ACC112 (cell line): Measurements from ENCODE around the gene ACSBG1.

Experiments used
- H2AFZ ChIP-seq: fragments of 200-600 bp; sonication (generic); one replicate; pipeline ENCODE4 v1.6.0; 2017; ENCODE audit warnings: antibody characterized with exemption, low read length; ENCODE audit not compliant: unreplicated experiment
- H3K27ac ChIP-seq: fragments of 200-600 bp; sonication (generic); 2 replicates; pipeline ENCODE4 v1.5.1; 2014; ENCODE audit warnings: low read depth, mild to moderate bottlenecking, antibody characterized with exemption, low read length, moderate library complexity
- H3K27me3 ChIP-seq: fragments of 200-600 bp; sonication (generic); 2 replicates; pipeline ENCODE4 v1.6.1; 2014; ENCODE audit warnings: mild to moderate bottlenecking, antibody characterized with exemption, low read length, moderate library complexity, mixed read lengths; ENCODE audit not compliant: insufficient read depth
- H3K36me3 ChIP-seq: fragments of 200-600 bp; sonication (generic); 2 replicates; pipeline ENCODE4 v1.6.1; 2016; ENCODE audit warnings: mild to moderate bottlenecking, antibody characterized with exemption, low read length, moderate library complexity, mixed read lengths; ENCODE audit not compliant: insufficient read depth
- H3K4me1 ChIP-seq: fragments of 200-600 bp; sonication (generic); one replicate; pipeline ENCODE4 v1.6.1; 2016; ENCODE audit warnings: low read length, mixed read lengths; ENCODE audit not compliant: insufficient read depth, unreplicated experiment, control insufficient read depth
- H3K4me3 ChIP-seq: fragments of 200-600 bp; sonication (generic); 2 replicates; pipeline ENCODE4 v1.5.1; 2014; ENCODE audit warnings: mild to moderate bottlenecking, low read depth, low read length
- H3K79me2 ChIP-seq: fragments of 200-600 bp; sonication (generic); one replicate; pipeline ENCODE4 v1.6.0; 2016; ENCODE audit warnings: low read length; ENCODE audit not compliant: control insufficient read depth, unreplicated experiment, insufficient read depth

ACSBG1 gene

GRCh38 chr15:78223396-78224022 lies 10.9 kb downstream of the ACSBG1 start:
- Histone ChIP-seq H3K4me1 (no peaks in the 10 kb centered on the region), H3K79me2 (no peaks in the 10 kb centered on the region), H2AFZ (no peak overlapping the region), H3K27ac (no peak overlapping the region), H3K36me3 (no peaks in the 10 kb centered on the region), H3K27me3 (no peaks in the 10 kb centered on the region), H3K4me3 (no peak overlapping the region)

GRCh38 chr15:78222745-78223395 lies 11.5 kb downstream of the ACSBG1 start:
- Histone ChIP-seq H3K79me2 (no peaks in the 10 kb centered on the region), H2AFZ (no peak overlapping the region), H3K27me3 (no peaks in the 10 kb centered on the region), H3K36me3 (no peaks in the 10 kb centered on the region), H3K4me1 (no peaks in the 10 kb centered on the region), H3K27ac (no peak overlapping the region), H3K4me3 (no peak overlapping the region)

- peaks cover 16% of the 10 kb centered on the region for H3K4me1 ChIP-seq
- H3K27me3 ChIP-seq, result no peaks in the 10 kb centered on the region
- no peak overlapping the region for H2AFZ ChIP-seq
- H3K36me3 ChIP-seq, result no peaks in the 10 kb centered on the region
- H3K4me3 ChIP-seq, result no peak overlapping the region
- no peak overlapping the region for H3K27ac ChIP-seq
- H3K79me2 ChIP-seq, result no peaks in the 10 kb centered on the region
These were observed 13.7 kb downstream of the ACSBG1 start for GRCh38 chr15:78220713-78221112.

- H3K36me3 ChIP-seq, result no peaks in the 10 kb centered on the region
- H3K79me2 ChIP-seq, result no peaks in the 10 kb centered on the region
- no peak overlapping the region for H2AFZ ChIP-seq
- no peaks in the 10 kb centered on the region for H3K27me3 ChIP-seq
- no peak overlapping the region for H3K27ac ChIP-seq
- H3K4me3 ChIP-seq, result no peak overlapping the region
- H3K4me1 ChIP-seq, result peaks cover 40% of the 10 kb centered on the region
These were observed 17.9 kb downstream of the ACSBG1 start for GRCh38 chr15:78216276-78217104.

- no peak overlapping the region for H3K4me3 ChIP-seq
- H3K79me2 ChIP-seq, result no peaks in the 10 kb centered on the region
- no peaks in the 10 kb centered on the region for H3K27me3 ChIP-seq
- H3K27ac ChIP-seq, result no peak overlapping the region
- peaks cover 40% of the 10 kb centered on the region for H3K4me1 ChIP-seq
- H3K36me3 ChIP-seq, result no peaks in the 10 kb centered on the region
- no peak overlapping the region for H2AFZ ChIP-seq
These were observed 20.4 kb downstream of the ACSBG1 start for GRCh38 chr15:78213956-78214355.

- no peaks in the 10 kb centered on the region for H3K36me3 ChIP-seq
- H3K4me3 ChIP-seq, result no peak overlapping the region
- peaks cover 40% of the 10 kb centered on the region for H3K4me1 ChIP-seq
- H3K27me3 ChIP-seq, result no peaks in the 10 kb centered on the region
- no peak overlapping the region for H3K27ac ChIP-seq
- no peaks in the 10 kb centered on the region for H3K79me2 ChIP-seq
- H2AFZ ChIP-seq, result no peak overlapping the region
These were observed 21.0 kb downstream of the ACSBG1 start for GRCh38 chr15:78213425-78213750.

GRCh38 chr15:78212546-78213424 lies 21.6 kb downstream of the ACSBG1 start:
- Histone ChIP-seq H3K36me3 (no peaks in the 10 kb centered on the region), H3K4me3 (no peak overlapping the region), H3K79me2 (no peaks in the 10 kb centered on the region), H2AFZ (no peak overlapping the region), H3K27ac (no peak overlapping the region), H3K27me3 (no peaks in the 10 kb centered on the region), H3K4me1 (peaks cover 40% of the 10 kb centered on the region)

- Histone ChIP-seq H3K79me2 (no peaks in the 10 kb centered on the region), H3K4me1 (peaks cover 40% of the 10 kb centered on the region), H3K27ac (no peak overlapping the region), H3K27me3 (no peaks in the 10 kb centered on the region), H2AFZ (no peak overlapping the region), H3K36me3 (no peaks in the 10 kb centered on the region), H3K4me3 (no peak overlapping the region)
These were observed 22.4 kb downstream of the ACSBG1 start for GRCh38 chr15:78212008-78212407.

- H3K27me3 ChIP-seq, result no peaks in the 10 kb centered on the region
- no peak overlapping the region for H2AFZ ChIP-seq
- H3K27ac ChIP-seq, result no peak overlapping the region
- no peaks in the 10 kb centered on the region for H3K36me3 ChIP-seq
- no peaks in the 10 kb centered on the region for H3K79me2 ChIP-seq
- H3K4me3 ChIP-seq, result no peak overlapping the region
- peaks cover 40% of the 10 kb centered on the region for H3K4me1 ChIP-seq
These were observed 23.0 kb downstream of the ACSBG1 start for GRCh38 chr15:78211189-78211921.

GRCh38 chr15:78210349-78210717 lies 24.0 kb downstream of the ACSBG1 start:
- Histone ChIP-seq H2AFZ (no peak overlapping the region), H3K27ac (no peak overlapping the region), H3K36me3 (no peaks in the 10 kb centered on the region), H3K79me2 (no peaks in the 10 kb centered on the region), H3K4me1 (peaks cover 36% of the 10 kb centered on the region), H3K4me3 (no peak overlapping the region), H3K27me3 (no peaks in the 10 kb centered on the region)
